ENCODE results near the gene C2orf76.
"Not testable (repeated sequence)": the region's sequence is repeated elsewhere in the genome, so short reads cannot be mapped to it uniquely, and the experiment has no call there.

The C2orf76 gene

DNA sequence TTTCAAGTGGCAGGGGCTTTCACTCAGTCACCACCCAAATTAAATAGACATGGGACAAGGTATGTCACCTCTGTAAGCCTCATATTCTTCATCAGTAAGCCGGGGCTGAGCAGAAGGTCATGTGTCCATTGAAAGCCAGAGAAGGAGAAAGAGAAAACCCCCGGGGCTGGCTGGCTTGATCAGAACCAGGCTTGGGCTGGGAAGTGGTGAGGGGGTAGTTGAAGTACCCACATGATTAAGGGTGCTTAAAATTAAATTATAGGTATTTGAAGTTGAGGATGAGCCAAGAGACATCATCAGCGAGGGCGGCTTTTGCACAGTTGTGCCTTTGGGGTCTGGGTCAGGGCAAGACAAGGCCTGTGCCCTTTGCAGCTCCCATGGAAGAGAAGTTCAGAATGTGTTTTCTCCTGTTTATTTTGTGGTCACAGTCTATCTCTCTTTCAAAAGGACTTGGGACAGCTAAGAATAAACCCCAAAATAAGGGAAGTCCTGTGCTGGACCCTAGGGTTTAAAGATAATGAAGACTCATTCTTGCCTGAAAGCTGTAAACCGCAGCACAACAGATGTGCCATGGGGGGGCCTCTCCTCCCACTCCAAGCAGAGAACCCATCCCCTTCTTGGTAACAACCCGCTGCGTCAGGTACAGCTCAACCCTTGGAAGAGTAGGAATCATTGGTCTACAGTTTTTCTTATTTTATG, 10.8 kb upstream of the C2orf76 start:
- no peak for DNase-seq

DNA sequence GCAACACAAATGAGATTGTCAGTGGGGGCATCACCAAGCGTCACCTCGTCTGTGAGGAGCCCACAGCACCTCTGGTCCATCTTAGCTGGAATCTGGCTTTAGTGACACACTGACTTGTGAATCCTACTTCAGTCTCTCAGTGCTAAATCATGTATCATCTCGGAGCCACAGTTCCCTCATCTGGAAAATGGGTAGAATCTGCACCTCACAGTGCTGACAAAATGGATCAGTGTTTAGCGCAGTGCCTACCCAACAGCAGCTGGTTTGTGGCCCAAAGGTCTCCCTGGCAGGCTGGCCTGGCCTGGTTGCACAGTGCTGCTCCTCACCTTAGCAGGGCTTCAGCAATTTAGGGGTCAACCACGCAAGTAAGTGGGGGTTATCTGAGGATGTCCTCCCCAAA, 10.2 kb upstream of the C2orf76 start:
- DNase-seq: no peak

DNA sequence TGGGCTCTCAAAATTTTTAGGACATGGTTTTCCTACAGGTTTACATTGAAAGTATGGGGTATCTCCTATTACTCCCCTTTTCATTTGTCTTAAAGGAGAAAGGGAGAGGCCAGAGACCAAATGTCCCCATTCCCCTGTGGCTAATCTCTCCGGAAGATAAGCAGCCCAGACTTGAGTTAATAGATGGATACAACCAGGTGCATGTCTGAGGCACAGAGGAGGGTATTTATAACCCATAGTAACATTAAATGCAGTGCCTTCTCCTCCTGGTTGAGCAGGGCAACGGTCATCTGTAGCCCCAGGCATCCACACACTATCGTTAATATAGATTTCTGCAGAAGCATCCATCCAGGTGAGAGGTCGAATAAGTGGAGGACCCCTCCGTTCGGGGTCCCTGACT, 9.8 kb upstream of the C2orf76 start:
- not testable (repeated sequence) for DNase-seq

DNA sequence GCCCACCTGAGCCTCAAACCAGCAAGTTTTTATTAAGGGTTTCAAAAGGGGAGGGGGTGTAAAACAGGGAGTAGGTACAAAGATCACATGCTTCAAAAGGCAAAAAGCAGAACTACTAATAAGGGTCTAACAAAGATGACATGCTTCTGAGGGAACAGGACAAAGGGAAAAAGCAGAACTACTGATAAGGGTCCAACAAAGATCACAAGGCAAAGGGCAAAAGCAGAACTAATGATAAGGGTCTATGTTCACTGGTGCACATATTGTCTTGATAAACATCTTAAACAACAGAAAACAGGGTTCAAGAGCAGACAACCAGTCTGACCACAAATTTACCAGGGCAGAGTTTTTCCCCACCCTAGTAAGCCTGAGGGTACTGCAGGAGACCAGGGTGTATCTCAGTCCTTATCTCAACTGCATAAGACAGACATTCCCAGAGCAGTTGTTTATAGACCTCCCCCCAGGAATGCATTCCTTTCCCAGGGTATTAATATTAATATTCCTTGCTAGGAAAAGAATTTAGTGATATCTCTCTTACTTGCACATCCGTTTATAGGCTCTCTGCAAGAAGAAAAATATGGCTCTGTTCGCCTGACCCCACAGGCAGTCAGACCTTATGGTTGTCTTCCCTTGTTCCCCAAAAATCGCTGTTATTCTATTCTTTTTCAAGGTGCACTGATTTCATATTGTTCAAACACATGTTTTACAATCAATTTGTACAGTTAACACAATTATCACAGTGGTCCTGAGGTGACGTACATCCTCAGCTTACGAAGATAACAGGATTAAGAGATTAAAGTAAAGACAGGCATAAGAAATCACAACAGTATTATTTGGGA, 7.5 kb upstream of the C2orf76 start:
- not testable (repeated sequence) for DNase-seq

DNA sequence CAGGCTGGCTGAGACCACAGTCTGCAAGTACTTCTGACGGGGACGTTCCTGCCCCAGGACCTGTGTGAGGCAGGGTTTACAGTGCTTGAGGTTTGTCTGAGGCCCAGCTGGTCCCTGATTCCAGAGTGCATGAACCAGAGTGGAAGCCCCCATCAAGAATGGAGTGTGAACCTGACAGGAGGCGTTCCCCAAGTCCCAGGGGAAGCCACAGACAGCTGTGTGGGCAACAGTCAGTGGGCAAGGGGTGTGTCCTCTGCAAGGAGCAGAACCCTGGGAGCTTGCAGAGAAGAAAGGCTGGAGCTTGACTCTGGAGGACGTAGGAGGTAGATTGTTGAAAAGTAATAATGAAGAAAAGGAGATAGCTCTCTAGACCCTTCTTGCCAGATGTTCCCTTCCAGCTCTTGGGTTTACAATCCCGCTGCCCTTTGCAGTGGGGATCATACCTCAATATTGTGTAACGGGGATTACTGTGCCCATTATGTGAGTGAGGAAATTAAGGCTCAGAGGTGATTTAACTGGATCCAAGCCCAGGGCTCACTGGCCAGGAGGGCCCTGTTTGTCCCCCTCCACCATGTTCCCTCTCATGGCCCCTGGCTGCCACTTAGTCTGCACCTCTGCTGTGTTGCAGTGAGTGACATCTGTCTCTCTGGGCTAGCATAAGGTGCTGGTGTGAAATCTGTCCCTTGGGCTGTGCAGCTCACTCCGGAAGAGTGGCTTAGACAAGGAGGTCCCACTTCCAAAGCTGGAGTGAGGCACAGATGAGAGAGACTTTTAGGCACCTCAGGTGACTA, 6.3 kb upstream of the C2orf76 start:
- no peak for DNase-seq

DNA sequence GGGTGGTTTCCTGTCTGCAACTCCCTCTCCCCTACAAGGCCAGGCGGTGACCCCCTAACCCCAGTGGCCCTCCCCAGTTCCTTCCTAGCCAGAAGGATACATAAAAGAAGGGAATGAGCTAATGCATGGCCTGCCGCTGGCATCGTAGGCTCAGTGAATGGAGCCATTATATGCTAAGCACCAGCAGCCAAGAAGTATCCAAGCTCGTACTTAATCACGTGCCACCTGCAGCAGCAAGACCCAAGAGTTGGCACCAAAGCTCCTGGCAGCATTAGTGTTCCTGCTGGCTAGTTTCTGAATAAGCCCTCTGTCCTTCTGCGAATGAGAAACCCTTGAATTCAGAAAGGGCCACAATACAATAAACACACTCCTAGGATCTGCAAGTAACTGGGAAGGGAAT, 4.5 kb upstream of the C2orf76 start:
- no peak for DNase-seq

DNA sequence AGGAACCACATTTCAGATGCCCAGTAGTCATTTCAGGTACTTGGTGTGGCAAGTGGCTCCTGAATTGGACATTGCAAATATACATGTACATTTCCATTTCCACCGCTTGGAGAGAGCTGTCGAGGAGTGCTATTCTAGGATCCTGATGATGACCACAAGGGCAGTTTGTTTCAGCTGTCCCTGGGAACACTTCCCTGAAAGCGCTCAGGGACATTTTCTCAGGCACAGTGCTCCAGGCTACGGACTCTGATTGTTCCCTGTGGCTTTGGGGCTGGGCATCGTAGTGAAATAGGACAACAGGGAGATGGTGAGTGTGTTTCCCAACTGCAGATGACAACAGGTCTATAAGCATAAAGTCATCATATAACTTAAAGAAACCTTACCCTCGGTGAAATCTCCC, 3.2 kb upstream of the C2orf76 start:
- no peak for DNase-seq

DNA sequence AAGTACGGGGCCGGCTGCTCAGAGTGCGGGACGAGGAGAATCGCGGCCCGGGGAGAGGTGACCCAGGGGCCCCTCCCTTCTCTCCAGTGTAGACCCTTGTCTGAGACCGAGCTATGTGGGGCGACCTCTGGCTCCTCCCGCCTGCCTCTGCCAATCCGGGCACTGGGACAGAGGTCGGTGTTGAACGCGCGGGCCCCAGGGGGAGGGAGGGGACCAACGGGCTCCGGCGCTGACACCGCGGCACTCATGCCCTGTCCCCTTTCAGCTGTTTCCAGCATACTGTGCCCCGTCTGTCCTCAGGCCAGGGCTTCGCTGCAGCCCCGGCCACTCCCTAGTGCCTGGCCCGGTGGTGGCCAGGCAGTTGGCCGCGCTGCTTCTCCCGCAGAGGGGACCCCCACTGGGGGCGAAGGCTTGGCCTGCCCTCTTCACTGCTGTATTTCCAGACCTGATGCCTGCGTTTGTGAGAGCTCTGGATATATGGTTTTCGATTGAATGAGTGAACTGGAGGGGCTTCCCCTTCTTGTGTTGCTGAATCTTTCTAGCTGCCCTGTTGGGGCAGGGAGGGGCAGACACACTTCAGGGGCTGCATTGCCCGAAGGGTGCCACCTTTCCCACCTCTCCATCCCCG, 952 bp upstream of the C2orf76 start:
- peak; percentile 20 to 27 for DNase-seq

DNA sequence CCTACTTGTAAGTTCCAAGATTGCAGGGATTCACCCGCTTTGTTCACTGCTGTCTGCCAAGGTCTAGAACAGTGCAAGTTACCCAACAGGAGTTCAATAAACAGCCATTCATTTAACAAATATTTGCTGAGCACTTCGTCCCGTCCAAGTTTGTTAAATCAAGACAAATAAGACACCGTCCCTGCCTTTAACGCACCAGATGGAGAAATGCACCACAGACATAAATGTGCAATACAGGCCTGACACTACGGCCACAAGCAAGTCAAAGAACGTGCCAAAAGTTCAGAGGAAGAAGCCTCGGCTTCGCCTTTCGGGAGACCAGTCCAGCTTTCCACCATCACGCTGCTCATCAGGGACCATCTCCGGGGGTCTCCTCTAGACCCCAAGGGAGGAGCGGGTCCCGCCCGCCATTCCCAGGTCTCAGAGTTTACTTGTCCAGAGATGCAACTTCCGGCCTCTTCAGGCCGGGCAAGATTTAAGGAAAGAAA, 429 bp downstream of the C2orf76 start:
- DNase-seq: peak in 1 of 2 donors; percentile 4

DNA sequence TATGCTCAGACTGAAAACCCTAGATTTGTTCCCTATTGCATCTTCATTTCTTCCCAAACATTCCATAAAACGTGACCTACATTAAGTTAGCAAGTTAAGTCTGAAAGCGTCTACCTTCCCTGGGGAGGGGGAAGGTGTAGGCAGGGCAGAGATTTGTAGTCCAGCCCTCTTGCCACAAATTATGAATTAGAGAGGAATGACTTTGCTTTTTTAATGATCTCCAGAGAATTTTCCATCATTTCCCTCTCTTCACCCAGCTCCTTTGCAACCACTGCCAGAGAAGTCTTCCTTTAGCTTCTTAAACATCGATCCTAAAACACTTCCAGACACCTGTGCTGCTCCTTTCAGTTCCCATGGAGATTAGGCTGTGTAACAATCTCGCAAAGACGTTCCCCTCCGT, 1.2 kb downstream of the C2orf76 start:
- DNase-seq: no peak

DNA sequence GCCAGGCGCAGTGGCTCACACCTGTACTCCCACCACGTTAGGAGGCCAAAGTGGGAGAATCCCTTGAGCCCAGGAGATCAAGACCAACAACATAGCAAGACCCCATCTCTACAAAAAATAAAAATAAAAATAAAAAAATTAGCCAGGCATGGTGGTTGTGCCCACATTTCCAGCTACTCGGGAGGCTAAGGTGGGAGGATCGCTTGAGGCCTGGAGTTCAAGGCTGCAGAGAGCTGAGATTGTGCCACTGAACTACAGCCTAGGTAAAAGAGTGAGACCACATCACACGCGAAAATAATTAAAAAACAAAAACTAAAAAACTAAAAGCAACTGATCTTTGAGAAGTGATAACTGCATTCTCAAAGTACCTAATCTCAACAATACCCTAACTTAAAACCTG, 1.8 kb downstream of the C2orf76 start:
- DNase-seq: no peak

DNA sequence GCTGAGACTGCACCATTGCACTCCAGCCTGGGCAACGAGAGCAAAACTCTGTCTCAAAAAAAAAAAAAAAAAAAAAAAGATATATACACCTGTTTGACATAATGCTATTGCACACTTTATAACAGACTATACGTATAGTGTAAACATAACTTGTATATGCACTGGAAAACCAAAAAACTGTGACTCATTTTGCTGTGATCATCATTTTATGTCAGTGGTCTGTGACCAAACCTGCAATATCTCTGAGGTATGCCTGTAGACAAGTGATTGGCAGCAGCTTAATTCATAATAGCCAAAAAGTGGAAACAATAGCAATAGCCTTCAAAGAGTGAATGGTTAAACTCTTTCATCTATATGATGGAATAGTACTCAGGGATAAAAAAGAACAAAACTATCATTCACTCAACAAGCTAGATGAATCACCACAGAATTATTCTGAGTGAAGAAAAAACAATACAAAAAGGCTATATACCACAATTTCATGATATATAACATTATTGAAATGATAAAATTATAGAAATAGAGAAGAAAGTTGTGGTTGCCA, 6.1 kb downstream of the C2orf76 start:
- no peak for DNase-seq

DNA sequence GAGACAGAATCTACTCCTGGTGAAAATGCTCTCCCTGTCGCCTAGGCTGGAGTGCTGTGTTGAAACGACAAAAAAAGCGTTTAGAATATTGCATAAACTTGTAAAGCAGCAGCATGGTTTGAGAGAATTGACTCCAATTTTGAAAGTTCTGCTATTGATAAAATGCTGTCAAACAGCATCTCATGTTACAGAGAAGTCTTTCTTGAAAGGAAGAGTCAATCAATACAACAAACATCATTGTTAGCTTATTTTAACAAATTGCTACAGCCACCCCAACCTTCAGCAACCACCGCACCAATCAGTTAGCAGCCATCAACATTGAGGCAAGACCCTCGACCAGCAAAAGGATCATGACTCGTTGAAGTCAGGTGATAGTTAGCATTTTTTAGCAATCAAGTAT, 6.9 kb downstream of the C2orf76 start:
- no peak for DNase-seq

DNA sequence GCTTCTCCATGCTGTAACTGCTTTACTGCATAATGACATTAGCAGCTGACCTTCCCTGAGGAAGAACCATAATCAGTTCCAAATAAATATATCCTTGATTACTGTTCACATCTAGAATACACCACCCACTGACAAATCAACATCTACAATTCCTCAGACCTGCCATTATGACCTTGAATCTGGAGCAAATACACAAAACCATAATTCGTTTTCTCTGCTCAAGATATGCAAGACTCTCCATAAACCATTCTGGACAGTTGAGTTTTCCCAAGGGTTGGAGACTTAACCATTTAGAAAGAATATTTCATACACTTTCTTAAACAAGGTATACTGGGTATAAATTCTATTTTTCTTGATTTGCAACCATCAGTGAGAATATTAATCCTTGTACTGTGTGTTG, 11.8 kb downstream of the C2orf76 start:
- no peak for DNase-seq

DNA sequence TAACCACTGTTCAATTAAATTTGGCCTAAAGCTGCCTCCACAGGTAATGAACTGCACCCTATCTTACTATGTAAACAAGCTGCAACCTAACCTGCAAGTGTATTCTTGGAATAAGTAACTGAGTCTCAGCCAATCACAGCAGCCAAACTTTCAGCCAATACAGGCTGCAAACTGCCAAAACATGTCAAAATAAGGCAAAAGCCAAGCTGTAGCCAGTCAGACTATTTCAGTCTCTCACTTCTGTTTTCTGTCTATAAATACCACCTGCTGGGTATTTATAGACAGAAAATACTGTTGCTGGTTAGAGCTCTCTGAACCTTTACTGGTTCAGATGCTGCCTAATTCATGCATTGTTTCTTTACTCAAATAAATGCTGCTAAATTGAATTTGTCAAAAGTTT, 14.3 kb downstream of the C2orf76 start:
- DNase-seq: no peak

DNA sequence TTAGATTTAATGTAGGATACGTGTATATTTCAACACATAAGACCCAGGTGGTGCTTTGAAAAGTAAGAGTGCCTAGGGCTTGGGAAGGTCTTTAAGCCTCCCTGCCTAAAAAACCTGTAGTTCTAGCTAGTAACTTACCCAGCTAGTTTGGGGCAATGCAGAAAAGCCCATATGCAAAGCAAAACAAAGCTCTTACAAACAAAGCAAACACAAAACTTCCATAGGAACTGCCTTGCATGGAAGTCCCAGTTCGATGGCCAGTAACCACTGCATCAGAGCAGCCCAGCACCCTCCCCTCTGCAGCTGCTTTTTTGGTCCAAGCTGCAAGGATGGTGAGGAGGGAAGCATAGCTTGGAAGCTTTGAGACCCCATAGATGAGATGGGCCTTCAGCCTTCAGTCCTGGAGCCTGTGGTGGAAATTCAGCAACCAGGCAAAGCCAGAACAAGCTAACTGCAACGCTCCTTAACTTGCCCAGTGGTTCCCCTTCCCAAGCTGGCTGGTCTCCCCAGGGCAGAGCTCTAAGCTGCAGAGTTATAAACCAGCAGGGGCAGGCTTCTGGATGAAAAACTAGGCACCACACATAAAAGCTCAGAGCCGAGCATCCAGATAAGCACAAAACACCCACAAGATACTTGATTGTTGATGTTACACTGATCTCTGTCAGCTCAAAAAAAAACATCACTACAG, 16.2 kb downstream of the C2orf76 start:
- no peak for DNase-seq

DNA sequence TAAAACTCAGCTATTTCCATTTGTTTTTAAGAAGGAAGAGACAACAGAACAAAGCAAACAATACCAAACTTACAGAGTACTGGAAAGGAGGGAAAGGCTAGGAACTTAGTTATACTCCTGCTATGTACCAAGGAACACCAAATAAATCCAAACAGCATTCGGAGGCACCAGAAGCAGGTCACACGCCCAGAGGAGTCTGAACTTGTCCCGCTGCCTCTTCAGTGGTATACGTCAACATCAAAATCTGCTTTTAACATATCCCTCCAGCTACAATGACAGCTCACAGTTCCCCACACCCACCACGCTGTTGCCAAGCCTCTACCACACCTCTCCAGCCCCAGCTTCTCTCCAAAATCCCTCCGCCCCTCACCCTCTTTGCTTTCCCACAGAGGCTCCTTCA, 17.3 kb downstream of the C2orf76 start:
- no peak for DNase-seq

DNA sequence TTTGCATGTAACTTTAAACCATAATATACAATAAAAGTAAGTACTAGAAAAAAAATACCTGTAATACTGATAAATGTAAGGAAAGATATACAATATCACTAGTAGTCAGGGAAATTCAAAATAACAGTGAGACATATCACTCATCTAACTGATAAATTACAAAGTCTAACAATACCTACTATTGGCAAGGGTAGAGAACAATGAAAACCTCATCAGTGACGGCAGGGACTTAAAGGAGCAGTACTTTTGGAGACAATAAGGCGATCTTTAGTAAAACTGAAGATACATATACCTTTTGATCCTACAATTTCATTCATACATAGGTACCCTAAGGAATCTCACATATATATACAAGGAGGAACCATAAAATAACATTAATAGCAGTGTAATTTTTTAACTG, 24.9 kb downstream of the C2orf76 start:
- no peak for DNase-seq

DNA sequence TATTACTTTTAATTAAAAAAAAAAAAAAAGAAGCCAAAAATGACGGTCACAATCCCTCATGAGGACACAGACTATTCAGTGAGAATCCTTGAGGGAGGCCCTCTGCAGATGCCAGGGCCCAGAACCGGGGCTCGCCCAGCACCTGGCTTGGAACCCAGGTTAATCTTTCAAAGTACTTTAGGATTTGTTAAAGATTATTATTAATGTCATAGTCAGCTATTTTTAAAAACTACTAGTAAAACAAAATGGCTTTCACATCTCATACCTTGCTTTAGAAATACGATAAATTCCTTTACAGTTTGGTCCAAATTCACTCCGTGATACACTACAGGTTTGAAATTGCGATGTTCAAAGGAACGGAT, 27.1 kb downstream of the C2orf76 start:
- DNase-seq: no peak

DNA sequence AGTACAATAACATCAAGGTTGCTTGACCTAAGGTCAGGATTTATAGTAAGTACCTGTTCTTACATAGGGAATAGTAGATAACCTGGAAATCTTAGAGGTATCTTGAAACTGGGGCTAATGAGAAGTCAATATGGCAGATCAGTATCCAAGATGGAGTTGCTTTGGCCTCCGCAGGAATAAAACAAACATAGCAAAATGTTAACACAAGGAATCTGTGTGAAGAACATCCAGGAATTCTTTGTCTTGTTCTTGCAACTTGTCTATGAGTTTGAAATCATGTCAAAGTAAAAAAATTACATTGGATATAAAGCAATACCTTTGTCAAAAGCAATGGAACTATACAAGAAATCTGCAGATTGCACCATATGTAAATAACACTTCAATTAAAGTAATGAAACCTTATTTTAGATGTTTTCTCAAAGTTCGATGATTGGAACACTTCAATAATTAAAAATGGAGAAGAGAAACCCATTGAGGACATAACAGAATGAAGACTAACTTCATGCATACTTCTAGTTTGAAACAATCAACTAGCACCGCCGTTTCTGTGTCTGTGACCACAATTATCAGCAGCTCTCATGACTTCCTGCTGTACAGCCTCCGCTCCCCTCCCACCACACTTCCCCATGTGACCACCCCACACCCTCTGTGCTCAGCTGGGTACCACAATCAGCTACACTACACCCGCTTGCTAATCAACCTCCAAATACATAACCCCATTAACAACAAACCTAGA, 27.6 kb downstream of the C2orf76 start:
- peak; percentile 4 to 9 for DNase-seq

DNA sequence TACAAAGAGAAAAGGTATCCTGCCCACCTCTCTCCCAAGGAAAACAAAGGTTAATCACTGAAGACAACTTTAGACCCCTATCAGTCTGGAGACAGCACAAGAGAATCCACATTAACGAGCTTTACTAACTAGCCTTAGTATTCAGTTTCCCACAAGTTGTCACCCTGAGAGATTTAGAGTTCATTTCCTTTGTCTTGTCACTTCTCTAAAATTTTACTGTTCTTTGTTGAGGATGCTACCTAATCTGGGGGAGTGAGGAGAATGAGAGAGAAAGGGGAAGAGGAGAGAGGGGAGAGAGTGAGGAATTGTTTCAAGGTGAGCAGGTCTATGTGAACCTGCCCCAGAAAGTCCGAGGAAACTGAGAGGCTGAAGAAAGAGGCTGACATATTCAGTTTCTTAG, 28.4 kb downstream of the C2orf76 start:
- no peak for DNase-seq

DNA sequence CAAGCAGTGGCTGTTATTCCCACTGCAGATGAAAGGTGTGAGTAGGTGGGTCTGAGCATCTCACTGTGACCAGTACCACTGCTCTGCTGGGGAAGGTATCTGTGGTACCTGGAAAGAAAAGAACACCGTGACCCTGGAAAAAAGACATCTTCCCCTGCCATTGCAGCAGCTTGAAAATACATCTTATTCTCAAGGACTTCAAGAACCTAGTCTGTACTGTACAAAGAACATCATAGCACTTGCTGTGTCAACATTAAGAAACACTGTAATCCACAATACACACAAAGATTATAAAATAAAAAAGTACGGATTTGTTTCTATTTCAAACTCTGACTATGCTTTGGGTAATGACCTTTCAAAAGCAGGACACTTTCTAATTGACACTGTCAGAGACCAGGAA, 28.9 kb downstream of the C2orf76 start:
- no peak for DNase-seq

Data from activated CD4-positive, alpha-beta T cell treated with anti-CD3 and anti-CD28 coated beads for 4 hours (primary cell).